Activated gamma-delta T cell treated with anti-CD3 and anti-CD28 coated beads, Interleukin-2, amount 50 U/mL, for 16 hours (primary cell): ENCODE results near the gene LRRK1.

Source experiments
- DNase-seq: peaks from one replicate; pipeline ENCODE4 v3.0.0-alpha.2; 2020; ENCODE audit warnings: low read depth

LRRK1 gene

DNA sequence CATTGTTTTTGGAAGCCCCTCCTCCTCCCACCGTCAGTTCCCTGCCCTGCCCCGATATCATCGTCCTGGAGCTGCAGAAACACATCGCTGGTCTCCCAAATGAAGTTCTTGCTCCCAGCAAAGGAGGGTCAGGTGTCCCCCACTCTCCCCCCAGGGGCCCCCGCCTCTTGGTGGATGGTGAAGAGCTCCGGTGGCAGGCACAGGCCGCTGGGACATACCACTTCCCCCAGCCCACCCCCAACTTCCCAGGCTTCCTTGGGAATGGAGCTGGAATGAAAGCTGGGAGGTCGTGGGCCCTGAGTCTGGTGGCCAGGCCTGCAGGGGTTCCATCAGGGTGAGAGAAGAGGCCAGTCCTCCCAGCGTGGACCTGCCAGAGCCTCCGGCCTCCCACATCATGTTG, 195.0 kb downstream of the LRRK1 start:
- no peak for DNase-seq

DNA sequence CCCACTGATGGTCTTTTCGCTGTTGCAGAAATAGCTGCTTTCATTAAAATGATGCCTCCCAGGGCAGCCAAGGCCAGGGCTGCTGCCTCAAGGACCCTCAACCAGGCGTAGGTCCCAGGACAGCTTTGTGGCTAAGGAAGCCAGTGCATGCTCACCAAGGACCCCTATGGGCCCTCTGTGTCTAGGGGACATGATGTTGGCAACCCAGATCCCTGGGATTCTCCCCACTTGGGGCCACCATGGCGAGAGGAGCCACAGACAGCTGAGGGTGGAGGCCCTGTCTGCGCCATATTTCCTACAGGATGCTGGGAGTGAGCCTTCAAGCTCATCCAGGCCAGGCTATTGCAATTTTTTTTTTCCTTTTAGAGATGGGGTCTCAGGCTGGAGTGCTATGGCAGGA, 195.5 kb downstream of the LRRK1 start:
- DNase-seq = no peak

DNA sequence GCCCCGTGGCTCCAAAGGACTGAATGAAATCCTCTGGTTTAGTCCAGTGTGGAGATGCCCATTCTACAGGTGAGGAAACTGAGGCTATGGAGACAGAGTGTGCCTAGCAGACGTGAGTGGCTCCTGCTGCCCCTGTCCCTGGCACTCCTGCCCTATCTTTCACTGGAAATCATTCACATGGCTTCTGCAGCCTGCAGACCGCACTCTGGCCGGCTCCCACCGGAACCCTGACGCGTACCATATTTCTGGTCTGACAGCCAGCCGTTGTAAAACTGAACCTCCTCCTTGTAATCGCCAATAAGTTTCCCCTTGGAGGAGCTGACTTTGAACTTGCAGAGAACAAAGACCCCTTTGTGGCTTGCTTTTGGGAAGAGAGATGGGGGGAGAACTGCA, 196.2 kb downstream of the LRRK1 start:
- DNase-seq = no peak

DNA sequence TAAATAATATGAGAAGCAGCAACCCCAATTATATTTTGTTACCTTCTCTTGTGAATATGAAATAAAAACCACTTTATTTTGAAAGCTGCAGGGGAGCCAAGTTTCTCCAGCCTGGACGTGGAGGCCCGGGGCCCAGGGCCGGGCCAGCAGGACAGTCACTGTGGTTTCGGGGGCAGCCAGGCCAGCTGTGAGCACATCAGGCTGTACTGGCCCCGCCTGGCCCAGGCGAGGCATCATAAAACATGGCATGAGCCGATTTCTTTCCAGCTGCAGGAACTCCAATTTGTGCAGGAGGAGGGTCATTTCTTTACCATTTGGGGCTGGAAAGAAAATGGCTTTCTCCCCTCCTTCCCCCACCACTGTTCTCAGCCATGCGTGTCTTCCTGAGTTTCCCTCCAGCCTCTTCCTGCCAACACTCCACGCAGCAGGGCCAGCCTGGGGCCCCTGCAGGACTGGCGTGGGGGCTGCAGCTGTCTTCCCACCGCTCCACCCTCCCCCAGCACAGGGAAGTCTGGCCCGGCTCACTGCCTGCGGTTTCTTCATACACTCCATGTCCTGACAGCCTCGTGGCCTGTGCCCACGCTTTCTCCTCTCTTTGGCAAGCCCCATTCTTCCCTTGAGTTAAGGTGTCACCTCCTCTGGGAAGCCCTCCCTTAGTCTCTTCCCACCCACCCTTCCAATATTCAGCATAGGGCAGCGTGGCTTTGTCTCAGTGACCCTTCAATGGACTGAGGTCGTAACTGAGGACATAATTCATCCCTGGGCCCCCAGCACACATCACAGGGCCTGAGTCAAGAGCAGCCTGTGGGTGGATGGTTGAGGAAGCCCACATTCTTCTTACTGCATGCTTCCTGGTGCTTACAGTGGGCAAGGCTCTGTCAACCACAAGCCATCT, 196.9 kb downstream of the LRRK1 start:
- no peak for DNase-seq

DNA sequence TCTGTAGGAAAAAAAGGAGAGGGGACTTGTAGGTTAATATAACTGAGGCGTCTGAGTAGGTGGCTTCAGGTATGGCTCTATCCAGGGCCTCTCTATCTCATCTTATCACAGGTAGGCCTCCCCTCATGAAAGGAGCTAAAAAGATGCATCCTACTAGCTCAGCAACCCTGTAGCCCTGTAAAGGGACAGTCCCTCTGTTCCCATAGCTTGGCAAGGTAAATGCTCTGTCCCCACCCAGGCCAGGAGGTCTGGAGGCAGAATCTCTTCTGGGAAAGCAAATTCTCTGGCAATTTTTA, 197.5 kb downstream of the LRRK1 start:
- no peak for DNase-seq

DNA sequence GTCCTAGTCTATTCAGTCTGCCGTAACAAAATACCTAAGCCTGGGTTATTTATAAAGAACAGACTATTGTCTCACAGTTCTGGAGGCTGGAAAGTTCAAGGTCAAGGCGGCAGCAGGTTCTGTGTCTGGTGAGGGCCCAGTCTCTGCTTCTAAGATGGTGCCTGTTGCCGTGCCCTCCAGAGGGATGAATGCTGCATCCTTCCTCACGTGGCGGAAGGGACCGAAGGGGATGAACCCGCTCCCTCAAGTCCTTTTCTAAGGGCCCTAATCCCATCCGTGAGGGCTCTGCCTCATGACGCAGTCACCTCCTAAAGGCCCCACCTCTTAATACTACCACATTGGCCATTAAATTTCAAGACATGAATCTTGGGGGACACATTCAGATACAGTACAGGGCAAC, 199.0 kb downstream of the LRRK1 start:
- no peak for DNase-seq

DNA sequence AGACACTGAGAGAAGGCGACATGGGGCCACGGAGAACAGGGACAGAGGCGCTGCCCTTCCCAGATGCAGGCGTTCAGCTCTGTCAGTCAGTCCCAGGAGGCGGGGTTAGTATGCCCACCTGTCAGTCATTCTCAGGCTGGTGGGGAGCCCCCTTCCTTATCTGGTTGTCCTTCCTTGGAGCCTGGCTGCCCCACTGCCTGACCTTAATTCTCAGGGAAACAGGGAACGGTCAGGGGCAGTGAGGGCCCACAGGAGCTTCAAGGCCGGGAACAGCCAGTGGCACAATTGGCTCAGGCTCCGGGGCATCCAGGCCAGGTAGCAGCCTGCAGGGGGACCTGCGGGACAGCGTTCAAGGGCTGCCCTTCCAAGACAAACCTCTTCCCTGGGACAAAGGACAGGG, 199.5 kb downstream of the LRRK1 start:
- no peak for DNase-seq

DNA sequence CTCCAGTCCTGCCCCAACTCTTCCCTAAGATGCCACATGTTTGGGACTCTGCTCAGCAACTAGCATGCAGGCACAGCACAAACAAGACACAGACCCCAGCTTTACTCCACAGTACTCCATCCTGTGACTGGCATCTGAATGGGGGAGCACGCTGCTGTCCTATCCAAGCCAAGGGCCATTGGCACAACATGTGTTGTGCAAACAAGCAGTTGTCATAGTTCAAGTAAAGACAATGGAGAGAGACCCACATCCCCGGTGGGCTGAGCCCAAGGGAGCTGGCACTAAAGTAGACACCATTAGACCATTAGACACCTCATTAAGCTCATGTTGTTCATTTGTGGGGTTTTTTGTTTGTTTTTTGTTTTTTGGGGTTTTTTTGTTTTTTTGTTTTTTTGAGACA, 200.0 kb downstream of the LRRK1 start:
- no peak for DNase-seq
